ENCODE results near the gene OVAAL. TPM values are rescaled to one million over a fixed set of nuclear protein-coding genes. Genes with fewer than 3 reads are reported as not detected.
A peak's percentile ranks its signal among the peaks of the same experiment; 100 is the strongest.

Gene OVAAL
- total RNA-seq, 1 experiment from 2014 or later = 0.05 TPM

DNA sequence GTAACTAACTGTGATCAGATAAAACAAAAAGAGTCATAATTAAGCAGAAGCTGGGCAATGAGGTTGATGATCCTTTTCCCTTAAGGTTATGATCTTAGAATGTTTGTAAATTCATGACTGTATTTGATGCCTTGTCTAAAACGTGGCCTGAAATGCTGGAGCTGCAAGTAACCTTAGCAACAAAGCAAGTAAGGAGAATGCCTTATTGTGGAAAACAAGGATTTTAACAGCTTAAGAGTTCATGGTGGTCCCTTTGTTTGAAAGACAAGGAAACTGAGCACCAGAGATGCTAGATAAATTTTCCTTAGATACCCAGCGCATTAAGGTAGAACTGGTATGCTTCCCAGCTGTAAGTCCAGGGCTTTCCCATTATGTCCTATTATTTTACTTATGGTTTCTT, 47.4 kb downstream of the OVAAL start:
- DNase-seq (ENCODE audit: low read depth) = no peak

DNA sequence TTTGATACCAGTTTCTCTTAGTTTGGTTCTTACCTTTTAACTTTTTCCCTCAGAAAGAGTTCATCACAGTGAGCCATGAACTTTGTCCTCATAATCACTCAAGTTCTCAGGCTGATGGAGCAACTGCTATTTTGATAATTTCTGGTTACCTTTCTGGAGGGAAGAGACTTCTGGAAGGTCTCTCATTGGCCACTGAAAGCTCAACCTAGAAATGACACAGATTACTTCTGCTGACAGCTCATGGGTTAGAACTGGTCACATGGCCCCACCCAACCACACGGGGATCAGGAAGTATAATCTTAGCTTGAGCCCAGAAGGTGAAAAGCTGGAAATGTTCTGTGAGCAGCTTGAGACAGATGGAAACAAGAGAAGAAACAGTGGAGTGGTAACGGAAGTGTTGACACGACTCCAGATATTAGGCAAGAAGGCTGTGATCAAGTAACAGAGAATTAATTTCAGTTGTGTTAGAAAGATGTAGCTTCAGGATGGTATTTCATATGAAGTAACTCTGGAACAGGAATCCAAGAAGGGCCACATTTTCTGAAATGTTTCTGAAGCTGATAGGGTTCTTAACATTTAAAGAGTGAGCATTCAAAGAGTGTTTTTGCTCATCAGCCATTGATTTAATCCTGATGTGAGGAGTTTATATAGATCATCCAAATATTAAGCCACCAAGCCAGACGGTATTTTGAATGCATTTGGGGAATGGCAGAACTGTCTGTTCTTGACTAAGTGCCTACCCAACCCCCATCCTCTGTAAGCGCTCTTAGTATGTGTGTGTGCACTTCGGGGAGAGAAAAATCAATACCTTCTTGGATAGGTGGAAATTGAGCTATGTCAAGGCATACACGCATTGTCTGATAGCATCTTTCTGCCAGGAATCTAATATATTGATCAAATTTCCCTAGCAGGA, 51.1 kb downstream of the OVAAL start:
- no peak for DNase-seq (ENCODE audit: low read depth)

DNA sequence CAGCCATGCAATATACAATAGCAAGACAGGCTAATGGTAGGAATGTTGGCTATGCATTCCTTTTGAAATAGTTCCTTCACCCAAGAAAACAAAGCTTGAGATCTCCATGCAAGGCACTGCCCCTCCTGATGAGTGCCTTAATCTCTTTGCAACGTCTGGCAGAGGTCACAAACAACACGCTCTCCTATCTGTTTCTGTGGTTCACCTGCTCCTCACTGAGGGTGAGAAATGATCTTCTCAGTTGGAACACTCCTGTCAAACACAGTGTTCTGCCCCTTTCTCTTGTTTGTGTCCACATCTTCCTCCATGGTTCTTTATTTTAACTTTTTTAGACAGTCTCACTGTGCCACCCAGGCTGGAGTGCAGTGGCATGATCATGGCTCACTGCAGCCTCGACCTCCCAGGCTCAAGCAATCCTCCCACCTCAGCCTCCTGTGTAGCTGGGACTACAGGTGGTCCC, 51.8 kb downstream of the OVAAL start:
- DNase-seq (ENCODE audit: low read depth) = no peak

DNA sequence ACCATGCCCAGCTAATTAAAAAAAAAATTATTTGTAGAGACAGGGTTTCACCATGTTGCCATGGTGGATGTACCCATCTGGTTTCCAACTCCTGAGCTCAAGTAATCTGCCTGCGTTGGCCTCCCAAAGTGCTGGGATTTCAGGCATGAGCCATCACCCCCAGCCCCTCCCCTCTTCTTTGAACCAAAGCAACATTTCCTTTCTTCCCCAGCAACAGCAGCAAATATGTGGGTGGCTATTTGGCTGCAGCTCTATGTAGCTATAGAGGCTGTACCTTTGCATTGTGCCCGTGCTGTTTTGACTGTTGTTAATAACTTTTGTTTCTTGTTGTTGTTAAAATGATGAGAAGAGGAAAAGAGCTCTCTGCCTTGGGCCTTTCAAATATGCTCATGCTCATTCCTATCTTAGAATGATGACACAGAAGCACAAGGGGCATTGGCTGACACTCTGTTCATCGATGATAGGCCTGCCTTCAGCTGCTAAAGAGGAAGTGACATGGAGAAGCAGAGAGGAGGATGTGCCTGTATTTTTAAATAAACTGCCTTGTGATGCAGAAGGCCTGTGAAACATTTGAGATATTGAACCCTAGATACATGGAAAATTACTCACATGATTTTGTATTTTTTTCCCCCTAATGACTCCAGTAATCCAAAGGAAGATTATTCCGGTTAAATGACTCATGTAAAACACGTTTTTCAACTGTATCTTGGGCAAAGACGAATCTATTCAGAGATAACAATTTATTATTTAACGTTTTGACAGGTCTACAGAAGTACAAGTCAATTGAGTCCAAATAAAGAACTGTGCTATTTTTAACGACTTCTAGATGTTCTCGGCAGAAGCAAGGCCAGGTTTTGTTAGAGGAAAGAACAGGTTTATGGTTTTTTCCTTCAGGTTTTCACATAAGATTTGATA, 52.5 kb downstream of the OVAAL start:
- DNase-seq (ENCODE audit: low read depth) = peak; percentile 46

DNA sequence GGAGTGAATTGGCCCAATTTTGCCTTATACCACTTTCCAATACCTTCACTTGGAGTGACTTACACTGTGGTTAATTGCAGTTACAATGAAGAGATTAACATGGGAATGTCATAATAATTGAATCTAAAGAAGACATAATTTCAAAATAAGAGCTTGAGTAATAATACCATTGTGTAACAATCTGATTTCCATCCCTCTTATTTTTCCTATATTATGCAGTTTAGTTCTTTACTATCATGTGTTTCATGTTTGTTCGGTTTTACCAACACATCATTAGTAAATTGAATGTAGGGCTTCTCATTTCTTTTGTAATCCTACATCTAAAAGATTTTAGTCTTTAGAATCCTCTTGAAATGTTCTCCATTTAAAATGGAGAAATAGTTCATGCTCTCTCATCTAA, 53.9 kb downstream of the OVAAL start:
- no peak for DNase-seq (ENCODE audit: low read depth)

DNA sequence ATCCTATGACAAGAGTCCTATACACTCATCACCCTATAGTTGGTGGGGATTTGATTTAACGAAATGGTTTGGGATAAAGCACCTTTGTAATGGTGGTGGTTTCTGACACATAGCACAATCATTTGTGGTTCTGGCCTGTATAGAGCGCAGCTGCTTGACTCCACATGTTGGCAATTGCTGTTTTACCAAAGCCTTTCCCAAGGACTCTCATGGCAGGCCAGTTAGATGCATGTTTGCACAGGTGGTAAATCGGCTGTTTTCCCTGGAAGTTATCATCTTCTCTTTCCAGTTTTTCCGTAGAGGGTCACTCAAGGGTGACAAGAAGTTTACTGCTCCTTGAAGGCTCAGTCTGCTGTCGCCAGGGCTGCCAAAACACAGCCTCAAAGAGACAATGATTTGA, 56.0 kb downstream of the OVAAL start:
- DNase-seq (ENCODE audit: low read depth) = no peak

DNA sequence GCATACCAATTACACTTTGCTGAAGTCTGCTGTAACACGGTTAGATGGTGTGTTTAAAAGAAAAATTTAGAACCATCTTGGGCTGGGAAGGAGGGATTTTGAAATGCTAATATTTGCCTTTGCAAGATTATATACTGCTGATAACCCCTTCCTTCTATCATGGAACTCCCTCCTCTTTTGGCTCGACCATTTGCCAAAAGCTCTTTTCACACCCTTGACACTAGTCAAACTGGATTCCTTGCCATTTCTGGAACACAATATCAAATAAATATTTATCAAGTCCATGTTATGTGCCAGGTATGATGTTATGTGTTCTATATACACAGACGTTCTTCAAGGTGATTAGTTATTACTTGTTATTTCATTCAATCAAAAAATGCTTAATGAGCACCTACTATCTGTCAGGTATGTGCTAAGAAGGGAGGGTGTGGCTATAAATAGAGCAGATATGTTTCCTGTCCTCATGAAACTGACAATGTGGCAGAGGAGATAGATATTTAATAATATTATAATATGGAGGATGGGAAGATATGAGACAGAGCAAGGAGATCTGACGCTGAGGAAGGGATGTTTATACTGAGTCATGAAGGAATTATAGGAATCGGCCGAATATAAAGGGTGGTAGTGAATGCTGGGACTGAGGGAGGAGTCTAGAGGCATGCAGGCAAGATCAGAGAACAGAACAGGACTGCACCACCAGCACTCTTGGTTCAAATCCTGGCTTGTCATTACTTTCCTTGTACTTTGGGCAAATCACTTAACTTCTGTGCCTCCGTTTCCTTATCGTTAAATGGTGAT, 56.9 kb downstream of the OVAAL start:
- DNase-seq (ENCODE audit: low read depth) = no peak

Other genes with a start within 250 kb of the OVAAL start
- gene ACBD6, start 56.4 kb upstream of the OVAAL start, total RNA-seq (2014; rRNA removed; shearing (Covaris generic)) = 55.4 and 76.2 TPM in 2 replicates
- 20.4 and 31.9 TPM in 2 replicates for gene XPR1, start 73.1 kb downstream of the OVAAL start, total RNA-seq (2014; rRNA removed; shearing (Covaris generic))